Stomach (tissue), 4 donors: ENCODE results near the gene PRXL2B.

Source experiments
- CTCF ChIP-seq, 7 experiments: fragments of 450-650 bp in 4 of 7; fragments of 200-600 bp in 3 of 7; sonication (generic) in 3 of 7; IDR thresholded peaks; one replicate each; pipeline ENCODE4 v1.5.1; 2016 to 2019; ENCODE audit warnings: antibody characterized with exemption in 7 of 7, control low read depth in 2 of 7, mild to moderate bottlenecking in 1 of 7
- EP300 ChIP-seq: sonication (generic); formaldehyde crosslinking; IDR thresholded peaks from one replicate; pipeline ENCODE4 v1.6.1; 2017; ENCODE audit warnings: antibody characterized with exemption
- POLR2A ChIP-seq, 4 donors: fragments of 450-650 bp; IDR thresholded peaks; one replicate each; pipeline ENCODE4 v1.6.1; 2016; ENCODE audit warnings: antibody characterized with exemption in 4 of 4, control low read depth in 2 of 4, mild to moderate bottlenecking in 1 of 4, moderate library complexity in 1 of 4

GRCh38 chr1:2594641-2595131 lies 8.1 kb downstream of the PRXL2B start:
- TF ChIP-seq CTCF (IDR thresholded peaks at IDR 0.05) (no peak), POLR2A (IDR thresholded peaks at IDR 0.05) (no peak), EP300 (no peak)
